ENCODE measurements around the gene NINJ1. TPM values are rescaled to one million over a fixed set of nuclear protein-coding genes. Genes with fewer than 3 reads are reported as not detected.

Gene NINJ1
- total and polyA plus RNA-seq, 2 of the 13 experiments (the other 11 are each of a cell fraction or from before 2014, with no cell fraction given): 81.2 to 92.1 TPM

- peak; percentile 78; the same call in 1 of the 2 replicates for TF ChIP-seq HMGXB3 (CRISPR knock-in tag; IDR thresholded peaks at IDR 0.05; ENCODE audit: borderline replicate concordance)
- no peak for TF ChIP-seq ZNF782 (CRISPR knock-in tag; IDR thresholded peaks at IDR 0.05; ENCODE audit: borderline replicate concordance)
- TF ChIP-seq ZNF496 (CRISPR knock-in tag; IDR thresholded peaks at IDR 0.05; ENCODE audit: insufficient replicate concordance): no peak
- TF ChIP-seq MXI1 (IDR thresholded peaks at IDR 0.05; ENCODE audit: borderline replicate concordance, low read depth, low read length): peak; percentile 96
- 0 out of 2 replicates have a peak, but pooled peaks have one; percentile 31 for TF ChIP-seq ZNF652 (CRISPR knock-in tag; IDR thresholded peaks at IDR 0.05; ENCODE audit: borderline replicate concordance, low read depth)
- TF ChIP-seq PBX2 (CRISPR knock-in tag; IDR thresholded peaks at IDR 0.05): no peak
- TF ChIP-seq ZNF343 (CRISPR knock-in tag; IDR thresholded peaks at IDR 0.05): no peak
- 0 out of 2 replicates have a peak, but pooled peaks have one; percentile 37 for TF ChIP-seq NFATC3 (CRISPR knock-in tag; IDR thresholded peaks at IDR 0.05)
- TF ChIP-seq LBX2 (CRISPR knock-in tag; IDR thresholded peaks at IDR 0.05; ENCODE audit: borderline replicate concordance): 0 out of 2 replicates have a peak, but pooled peaks have one; percentile 37
- peak; percentile 57; the same call in 1 of the 2 replicates for TF ChIP-seq STAT6 (CRISPR knock-in tag; IDR thresholded peaks at IDR 0.05; ENCODE audit: borderline replicate concordance)
- peak; percentile 93 for TF ChIP-seq ZGPAT (CRISPR knock-in tag; IDR thresholded peaks at IDR 0.05)
- no peak for TF ChIP-seq PLSCR1 (CRISPR knock-in tag; IDR thresholded peaks at IDR 0.05; ENCODE audit: borderline replicate concordance)
- TF ChIP-seq E2F1 (CRISPR knock-in tag; IDR thresholded peaks at IDR 0.05): no peak
- TF ChIP-seq MYNN (CRISPR knock-in tag; IDR thresholded peaks at IDR 0.05; ENCODE audit: low read depth): 0 out of 2 replicates have a peak, but pooled peaks have one; percentile 37
Observed at GRCh38 chr9:93119953-93120845, 13.9 kb downstream of the NINJ1 start (continued).
